Small intestine (tissue), 7 donors: ENCODE data around the gene RNF168. TPM values are rescaled to one million over a fixed set of nuclear protein-coding genes. Genes with fewer than 3 reads are reported as not detected.
"Not testable (repeated sequence)": the region's sequence is repeated elsewhere in the genome, so short reads cannot be mapped to it uniquely, and the experiment has no call there.

ENCODE experiments used
- DNase-seq, 2 donors: peaks; one replicate each; pipeline versions ENCODE4 v3.0.0 to v3.0.0-alpha.2; 2013
- FAIRE-seq: peaks from 2 replicates; lab custom pipeline; 2012; peaks lifted over from hg19 to GRCh38; lab: Jason Lieb, UNC
- H3K27ac ChIP-seq, 3 donors: one replicate each; pipeline ENCODE4 v1.5.1; 2013; ENCODE audit warnings: low read length in 2 of 3, mild to moderate bottlenecking in 2 of 3, control low read depth in 1 of 3, inconsistent platforms in 1 of 3, low read depth in 1 of 3, moderate library complexity in 1 of 3
- H3K27me3 ChIP-seq, 3 donors: one replicate each; pipeline ENCODE4 v1.6.1; 2013; ENCODE audit warnings: low read length in 3 of 3, inconsistent platforms in 1 of 3; ENCODE audit not compliant: control insufficient read depth in 3 of 3, insufficient read depth in 3 of 3
- H3K36me3 ChIP-seq, 3 donors: one replicate each; pipeline ENCODE4 v1.6.1; 2013; ENCODE audit warnings: low read length in 3 of 3, inconsistent platforms in 1 of 3, low read depth in 1 of 3, mild to moderate bottlenecking in 1 of 3, moderate library complexity in 1 of 3; ENCODE audit not compliant: control insufficient read depth in 3 of 3, insufficient read depth in 2 of 3
- H3K4me1 ChIP-seq, 3 donors: one replicate each; pipeline ENCODE4 v1.6.1; 2013; ENCODE audit warnings: low read length in 2 of 3, inconsistent platforms in 1 of 3, low read depth in 1 of 3, mild to moderate bottlenecking in 1 of 3, moderate library complexity in 1 of 3; ENCODE audit not compliant: control insufficient read depth in 3 of 3, insufficient read depth in 2 of 3
- H3K4me3 ChIP-seq, 3 donors: one replicate each; pipeline ENCODE4 v1.5.1; 2013; ENCODE audit warnings: low read length in 3 of 3, control low read depth in 1 of 3, inconsistent platforms in 1 of 3, low read depth in 1 of 3, mild to moderate bottlenecking in 1 of 3, moderate library complexity in 1 of 3
- H3K9me3 ChIP-seq, 2 donors: one replicate each; pipeline ENCODE4 v1.6.1; 2013; ENCODE audit warnings: low read depth in 1 of 2, low read length in 1 of 2; ENCODE audit not compliant: control insufficient read depth in 2 of 2, insufficient read depth in 1 of 2
- WGBS, 3 donors: extraction: QIAGEN DNeasy Blood & Tissue Kit; methylation state at CpG; one replicate each; pipeline ENCODE4 v1.1.7; 2013; 5-methylcytosine and 5-hydroxymethylcytosine counted together
- polyA plus RNA-seq, 4 donors: library from polyadenylated mRNA; stranded (reverse) in 3 of 4; unstranded in 1 of 4; fragments of 200-250 nt in 3 of 4; fragments of 120-200 nt in 1 of 4; gene quantifications; one replicate each; pipeline versions ENCODE4 v1.2.1 to v1.2.3, GENCODE V29; 2013
- donor health status: healthy with polysubstance abuse.
- donor health status: control.
- donor health status: control.
- donor health status: Bipolar disorder and iron deficiency.
- donor health status: healthy.

Gene RNF168
- polyA plus RNA-seq, 4 donors: 2.4 to 11.9 (median 6.0) TPM

GRCh38 chr3:196423044-196423781 is 80.4 kb downstream of the RNF168 start:
- WGBS, 3 donors: 68 to 69% (median 68%) methylated on average over 10 of the region's 10 CpGs
- H3K27ac ChIP-seq: no peak overlapping the region
- H3K36me3 ChIP-seq: peaks cover 0 to 25% (median 1%) of the 10 kb centered on the region in 3 donors
- no peak overlapping the region for H3K4me3 ChIP-seq
- no peak for FAIRE-seq
- no peaks in the 10 kb centered on the region for H3K9me3 ChIP-seq
- DNase-seq: no peak
- H3K27me3 ChIP-seq: no peaks in the 10 kb centered on the region
- H3K4me1 ChIP-seq: no peaks in the 10 kb centered on the region

- not testable (repeated sequence) for DNase-seq, H3K4me1 ChIP-seq, FAIRE-seq, H3K4me3 ChIP-seq, H3K27me3 ChIP-seq, H3K27ac ChIP-seq, H3K9me3 ChIP-seq
- 92 to 94% (median 93%) methylated on average over 5 of the region's 5 CpGs for WGBS, 3 donors
- H3K36me3 ChIP-seq: peaks cover 0 to 15% (median 1%) of the 10 kb centered on the region in 3 donors
Observed at GRCh38 chr3:196421668-196422067, 81.9 kb downstream of the RNF168 start.

DNA sequence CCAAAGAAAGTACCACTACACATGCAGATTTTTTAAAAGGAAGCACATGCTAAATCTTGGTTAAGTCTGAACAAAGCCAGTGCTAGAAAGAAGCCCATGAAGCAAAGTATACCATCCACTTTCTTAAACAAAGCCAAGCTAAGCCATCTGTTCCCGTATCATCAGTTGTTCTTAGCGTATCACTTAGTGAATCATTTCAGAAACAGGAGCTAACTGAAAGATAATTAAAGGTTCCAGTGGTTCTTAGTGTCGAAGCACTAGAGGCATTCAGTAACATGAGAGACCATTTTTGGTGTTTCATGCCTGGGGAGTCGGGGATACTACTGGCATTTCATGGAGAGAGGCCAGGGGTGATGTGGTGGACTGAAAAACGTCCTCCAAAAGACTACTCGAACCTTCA is 84.2 kb downstream of the RNF168 start:
- no peak overlapping the region for H3K4me3 ChIP-seq
- H3K9me3 ChIP-seq: no peaks in the 10 kb centered on the region
- peaks cover 0 to 15% (median 0%) of the 10 kb centered on the region in 3 donors for H3K36me3 ChIP-seq
- no peak for FAIRE-seq
- H3K27me3 ChIP-seq: no peaks in the 10 kb centered on the region
- peaks cover 0 to 2% (median 0%) of the 10 kb centered on the region in 3 donors for H3K4me1 ChIP-seq
- no peak for DNase-seq
- no peak overlapping the region for H3K27ac ChIP-seq
- 93 to 94% (median 93%) methylated on average over 6 of the region's 6 CpGs for WGBS, 3 donors

Other genes with a start within 250 kb of the RNF168 start
- gene PCYT1A, start 216.0 kb downstream of the RNF168 start, polyA plus RNA-seq: 10 to 100 TPM; 43.4 to 92.8 (median 47.9) TPM
- gene DYNLT2B, start 185.5 kb downstream of the RNF168 start, polyA plus RNA-seq: 10 to 100 TPM in 2 of 4 donors, 1 to 10 TPM in 2; 4.0 to 12.2 (median 8.2) TPM
- gene TM4SF19, start 165.4 kb downstream of the RNF168 start, polyA plus RNA-seq: under 1 TPM in 1 of 4 donors, not detected in 3; 0.06 TPM
- 10 to 100 TPM in 1 of 4 donors, 1 to 10 TPM in 3; 2.4 to 27.8 (median 5.7) TPM for gene UBXN7, start 71.3 kb downstream of the RNF168 start, polyA plus RNA-seq
- not detected for gene SMCO1, start 11.6 kb upstream of the RNF168 start, polyA plus RNA-seq
- 1 to 10 TPM; 5.4 to 9.8 (median 8.1) TPM for gene WDR53, start 64.8 kb upstream of the RNF168 start, polyA plus RNA-seq
- gene FBXO45, start 64.9 kb upstream of the RNF168 start, polyA plus RNA-seq: 10 to 100 TPM in 1 of 4 donors, 1 to 10 TPM in 3; 3.2 to 11.1 (median 6.6) TPM
- 1 to 10 TPM in 2 of 4 donors, under 1 TPM in 1, not detected in 1; 0.54 to 4.1 (median 1.5) TPM for gene NRROS, start 135.9 kb upstream of the RNF168 start, polyA plus RNA-seq
- gene CEP19, start 208.5 kb upstream of the RNF168 start, polyA plus RNA-seq: 1 to 10 TPM in 1 of 4 donors, under 1 TPM in 2, not detected in 1; 0.22 to 1.6 (median 0.75) TPM
- gene PIGX, start 208.6 kb upstream of the RNF168 start, polyA plus RNA-seq: 10 to 100 TPM; 11.9 to 26.6 (median 13.2) TPM
- 10 to 100 TPM; 22.9 to 41.9 (median 24.5) TPM for gene PAK2, start 236.1 kb upstream of the RNF168 start, polyA plus RNA-seq